ENCODE results near the gene GIN1.
"Not testable (repeated sequence)": the region's sequence is repeated elsewhere in the genome, so short reads cannot be mapped to it uniquely, and the experiment has no call there.

The GIN1 gene

GRCh38 chr5:103111468-103111867, 8.5 kb downstream of the GIN1 start:
- FAIRE-seq = no peak
- no peak for DNase-seq (ENCODE audit: insufficient read length, low spot score)

DNA sequence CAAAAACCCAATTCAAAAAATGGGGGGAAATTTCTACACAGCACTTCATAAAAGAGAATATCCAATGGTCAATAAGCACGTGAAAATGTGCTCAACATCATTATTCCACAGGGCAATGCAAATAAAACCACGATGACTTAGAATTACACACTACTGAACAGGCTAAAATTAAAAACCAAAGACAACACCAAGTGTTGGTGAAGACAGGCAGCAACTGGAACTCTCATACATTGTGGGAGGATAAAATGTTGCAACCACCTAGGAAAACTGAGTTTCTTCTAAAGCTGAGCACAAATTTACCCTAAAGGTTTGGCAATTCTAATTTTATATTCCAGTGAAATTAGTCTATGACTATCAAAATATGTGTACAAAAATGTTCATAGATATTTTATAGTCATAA, 9.5 kb downstream of the GIN1 start:
- DNase-seq (ENCODE audit: insufficient read length, low spot score) (no peak), FAIRE-seq (no peak)

DNA sequence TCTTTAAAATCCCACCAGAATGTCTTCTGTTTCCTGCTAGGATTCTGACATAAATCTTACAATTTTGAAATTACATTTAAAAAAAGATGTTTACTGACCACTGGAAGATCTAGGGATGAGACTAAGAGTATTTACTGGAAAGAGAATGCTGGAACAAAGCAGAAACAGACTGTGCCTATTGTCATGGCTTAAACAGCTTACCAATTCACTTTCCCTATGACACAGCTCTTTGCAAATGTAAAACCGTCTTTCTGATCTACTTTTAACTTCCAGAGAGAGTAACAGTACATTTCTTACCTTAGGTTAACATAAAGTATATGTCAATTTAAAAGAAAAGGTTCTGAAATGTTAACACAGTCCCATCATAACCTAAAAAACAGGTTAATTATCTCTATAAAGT, 10.7 kb downstream of the GIN1 start:
- DNase-seq (ENCODE audit: insufficient read length, low spot score) = no peak
- FAIRE-seq = no peak

DNA sequence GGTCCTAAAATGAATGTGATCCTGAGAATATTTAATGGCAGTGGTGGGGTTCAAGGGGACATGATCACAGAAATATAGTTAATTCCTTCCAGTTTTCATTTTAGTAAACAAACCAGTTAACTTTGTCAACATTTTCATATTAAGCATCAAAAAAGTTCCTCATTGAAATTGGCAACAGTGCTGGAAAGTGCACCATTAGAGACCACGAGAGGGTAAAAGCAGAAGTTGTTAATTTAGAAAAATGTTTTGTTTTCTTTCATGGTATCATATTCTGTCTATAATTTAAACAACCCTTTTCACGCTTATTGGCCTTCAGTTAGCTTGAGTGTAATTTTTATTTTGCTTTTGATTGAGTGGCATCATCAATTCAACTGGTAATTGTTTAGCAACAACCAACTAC, 11.9 kb downstream of the GIN1 start:
- FAIRE-seq (no peak), DNase-seq (ENCODE audit: insufficient read length, low spot score) (no peak)

DNA sequence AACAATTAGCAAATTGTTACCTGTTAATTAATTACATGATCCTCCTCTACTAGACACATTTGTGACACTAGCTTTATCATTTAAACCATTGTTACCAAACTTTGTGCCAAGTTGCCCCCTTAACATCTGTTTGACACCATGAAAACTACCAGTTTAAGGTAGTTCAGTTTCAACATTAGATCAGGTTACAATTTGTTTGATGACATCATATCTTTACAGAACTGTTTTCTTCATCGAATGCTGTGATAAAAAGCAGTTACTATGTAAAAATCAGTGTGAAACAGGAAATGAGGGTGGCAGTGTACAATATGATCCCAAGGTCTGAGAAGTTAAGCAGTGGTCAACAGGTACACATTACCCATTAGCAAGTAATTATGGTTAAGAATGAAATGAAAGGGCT, 17.7 kb downstream of the GIN1 start:
- FAIRE-seq (no peak), DNase-seq (ENCODE audit: insufficient read length, low spot score) (no peak)

DNA sequence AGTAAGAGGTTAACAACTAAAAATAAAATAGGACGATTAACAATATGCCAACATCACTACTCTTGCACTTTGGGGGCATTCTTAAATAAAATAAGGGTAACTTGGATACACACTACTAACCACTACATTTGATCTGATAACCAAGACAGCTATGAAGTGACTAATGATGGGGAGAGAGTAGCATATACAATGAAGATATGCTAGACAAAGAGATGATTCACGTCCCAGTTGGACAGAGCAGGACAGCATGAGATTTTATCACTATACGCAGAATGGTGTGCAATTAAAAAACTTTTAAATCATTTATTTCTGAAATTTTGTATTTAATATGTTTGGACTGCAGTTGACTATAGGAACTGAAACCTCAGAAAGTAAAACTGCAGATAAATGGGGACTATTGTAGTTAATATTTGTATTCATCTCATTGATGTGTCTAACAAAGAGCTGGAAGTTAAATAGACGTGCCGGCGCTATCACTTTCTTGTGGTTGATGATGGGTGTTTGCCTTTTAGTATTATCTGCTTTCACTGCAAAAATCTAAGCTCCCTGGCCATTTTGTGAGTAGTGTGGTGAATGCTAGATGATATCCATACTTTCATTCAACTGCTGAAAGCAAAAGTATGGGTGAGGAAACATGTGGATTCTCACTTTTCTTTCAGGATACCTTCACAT, 18.7 kb downstream of the GIN1 start:
- FAIRE-seq (no peak), DNase-seq (ENCODE audit: insufficient read length, low spot score) (no peak)

DNA sequence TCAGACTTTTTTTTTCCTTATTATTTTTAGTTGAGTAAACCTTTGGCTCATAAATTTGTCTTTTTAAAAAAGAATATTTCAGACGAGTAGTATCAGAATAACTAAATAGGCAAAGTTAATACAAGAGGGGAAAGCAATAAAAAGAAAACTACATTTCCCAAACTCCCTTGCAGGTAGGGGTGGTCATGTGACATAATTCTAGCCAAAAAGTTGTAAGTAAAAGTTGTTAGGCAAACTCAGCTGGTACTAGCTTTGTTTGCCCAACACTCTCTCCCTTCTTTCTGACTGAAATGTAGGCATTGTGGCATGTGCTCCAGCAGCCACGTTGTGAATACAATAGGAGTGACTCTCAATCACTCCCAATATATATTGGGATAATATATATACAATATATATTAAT, 20.9 kb downstream of the GIN1 start:
- no peak for DNase-seq (ENCODE audit: insufficient read length, low spot score)
- FAIRE-seq = no peak

DNA sequence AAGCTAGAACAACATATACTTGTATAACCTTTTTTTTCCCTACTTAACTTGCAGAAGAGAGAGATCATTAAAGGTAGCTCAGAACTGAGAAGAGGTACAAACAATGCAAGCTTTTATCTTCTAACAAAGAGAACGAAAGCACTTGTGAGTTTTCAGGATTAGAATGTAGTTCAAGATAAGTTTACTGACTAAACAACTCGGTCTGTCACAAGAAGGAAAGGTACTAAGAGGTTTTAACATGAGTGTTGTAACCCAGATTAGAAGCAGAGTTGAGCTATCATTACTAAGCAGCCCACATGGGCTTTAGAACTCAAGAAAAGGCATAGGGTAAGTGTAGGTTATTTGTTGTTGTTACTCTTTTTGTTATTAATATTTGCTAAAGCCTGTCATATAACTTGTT, 25.2 kb downstream of the GIN1 start:
- DNase-seq (ENCODE audit: insufficient read length, low spot score) = no peak
- no peak for FAIRE-seq

GRCh38 chr5:103093727-103094126, 26.2 kb downstream of the GIN1 start:
- FAIRE-seq (no peak), DNase-seq (ENCODE audit: insufficient read length, low spot score) (no peak)

GRCh38 chr5:103092676-103093075, 27.3 kb downstream of the GIN1 start:
- DNase-seq (ENCODE audit: insufficient read length, low spot score) = no peak
- FAIRE-seq = no peak

DNA sequence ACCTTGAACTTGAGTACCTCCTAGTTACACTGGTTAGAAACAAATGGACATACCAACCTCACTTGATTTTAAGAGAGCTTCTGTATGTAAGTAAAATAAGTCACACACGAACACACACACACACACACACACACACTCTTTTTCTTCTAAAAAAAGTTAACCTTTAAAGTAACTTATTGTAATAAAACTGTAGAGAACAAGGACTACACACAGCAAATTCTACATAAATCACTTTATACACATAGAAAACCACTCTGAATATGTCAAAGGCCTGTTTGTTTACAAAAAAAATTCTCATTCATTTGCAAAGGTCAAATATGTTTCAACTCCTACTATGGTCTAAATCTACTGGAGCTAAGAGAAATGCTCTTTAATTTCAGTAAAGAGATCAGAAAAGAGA, 29.1 kb downstream of the GIN1 start:
- no peak for FAIRE-seq

GRCh38 chr5:103089272-103089671, 30.7 kb downstream of the GIN1 start:
- no peak for FAIRE-seq

More for the DNA sequence above, 29.1 kb downstream of the GIN1 start:
- no peak for DNase-seq (ENCODE audit: insufficient read length, low spot score)

GRCh38 chr5:103086547-103086946, 33.4 kb downstream of the GIN1 start:
- no peak for FAIRE-seq
- DNase-seq (ENCODE audit: insufficient read length, low spot score) = no peak

More at GRCh38 chr5:103089272-103089671, 30.7 kb downstream of the GIN1 start:
- no peak for DNase-seq (ENCODE audit: insufficient read length, low spot score)

DNA sequence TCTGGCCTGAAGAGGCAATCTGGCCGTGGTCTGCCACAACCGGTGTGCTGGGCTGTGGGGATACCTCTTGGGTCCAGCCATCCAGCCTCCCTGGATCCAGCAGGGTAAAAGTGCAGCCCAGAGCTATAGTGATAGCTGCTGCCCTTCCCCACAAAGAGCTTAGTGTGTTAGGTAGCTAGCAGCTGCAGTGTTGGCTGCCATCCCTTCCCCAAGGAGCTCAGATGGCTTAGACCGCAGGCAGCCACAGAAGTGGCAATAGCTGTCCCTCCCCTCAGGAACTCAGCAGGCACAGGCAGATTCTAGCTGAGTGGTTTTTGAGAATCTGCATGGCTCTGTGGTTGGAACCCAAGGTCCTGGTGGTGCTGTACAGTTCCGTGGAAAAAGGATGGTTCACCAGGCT, 40.1 kb downstream of the GIN1 start:
- FAIRE-seq (no peak), DNase-seq (ENCODE audit: insufficient read length, low spot score) (no peak)

GRCh38 chr5:103075442-103075841, 44.5 kb downstream of the GIN1 start:
- FAIRE-seq (no peak), DNase-seq (ENCODE audit: insufficient read length, low spot score) (no peak)

DNA sequence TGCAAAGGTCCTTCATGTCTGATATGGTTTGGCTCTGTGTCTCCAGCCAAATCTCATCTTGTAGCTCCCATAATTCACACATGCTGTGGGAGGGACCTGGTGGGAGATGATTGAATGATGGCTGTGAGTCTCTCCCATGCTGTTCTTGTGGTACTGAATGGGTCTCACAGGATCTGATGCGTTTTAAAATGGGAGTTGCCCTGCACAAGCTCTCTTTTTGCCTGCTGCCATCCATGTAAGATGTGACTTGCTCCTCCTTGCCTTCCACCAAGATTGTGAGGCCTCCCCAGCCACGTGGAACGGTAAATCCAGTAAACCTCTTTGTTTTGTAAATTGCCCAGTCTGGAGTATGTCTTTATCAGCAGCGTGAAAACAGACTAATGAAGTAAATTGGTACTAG, 46.4 kb downstream of the GIN1 start:
- not testable (repeated sequence) for DNase-seq (ENCODE audit: insufficient read length, low spot score); FAIRE-seq

DNA sequence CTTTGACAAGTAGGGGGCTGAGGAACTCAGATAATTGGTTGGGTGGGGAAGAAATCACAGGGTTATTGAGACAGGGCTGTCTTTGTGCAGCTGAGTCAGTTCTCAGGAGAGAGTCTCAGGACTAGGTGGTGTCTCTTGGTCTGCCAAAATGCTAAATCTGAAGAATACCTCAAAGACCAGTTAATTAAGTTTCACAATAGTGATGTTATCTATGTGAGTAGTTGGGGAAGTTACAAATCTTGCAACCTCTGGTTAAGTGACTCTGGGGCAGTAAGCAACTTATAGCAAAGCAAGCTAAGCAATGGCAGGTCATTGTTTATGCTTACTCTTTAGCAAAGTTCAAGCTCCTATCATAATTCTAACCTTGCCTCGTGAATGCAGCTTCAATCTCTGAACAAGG, 53.6 kb downstream of the GIN1 start:
- FAIRE-seq = no peak

DNA sequence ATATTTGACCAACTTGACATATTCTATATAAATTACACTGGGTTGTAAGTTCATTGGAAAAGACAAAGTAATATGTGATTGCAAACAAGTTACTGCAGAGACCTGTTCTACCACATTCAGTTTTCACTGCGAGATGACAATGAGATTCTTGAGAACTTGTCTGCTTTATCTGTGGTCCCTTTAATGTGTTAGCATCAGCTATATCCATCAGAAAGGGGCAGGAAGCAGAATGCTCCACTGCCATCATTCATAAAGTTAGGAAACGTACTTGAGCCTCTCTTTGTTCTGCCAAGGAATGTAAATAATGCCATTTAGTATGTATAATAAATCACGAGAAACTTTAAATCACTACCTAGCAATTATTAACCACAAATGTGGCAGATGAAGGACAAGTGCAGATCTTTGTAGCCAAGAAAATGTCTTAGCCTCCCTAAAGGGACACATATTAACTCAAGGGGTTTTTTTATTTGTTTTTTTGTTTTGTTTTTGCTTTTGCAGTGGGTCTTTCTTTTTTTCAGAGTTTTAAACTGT, 59.4 kb downstream of the GIN1 start:
- DNase-seq (ENCODE audit: insufficient read length, low spot score) (no peak), FAIRE-seq (no peak)

More for the DNA sequence above, 53.6 kb downstream of the GIN1 start:
- DNase-seq (ENCODE audit: insufficient read length, low spot score) = no peak

GRCh38 chr5:103059525-103059924, 60.4 kb downstream of the GIN1 start:
- DNase-seq (ENCODE audit: insufficient read length, low spot score) (no peak), FAIRE-seq (no peak)

GRCh38 chr5:103057208-103058130, 62.5 kb downstream of the GIN1 start:
- DNase-seq (ENCODE audit: insufficient read length, low spot score) = no peak

GRCh38 chr5:103046706-103047105, 73.2 kb downstream of the GIN1 start:
- DNase-seq (ENCODE audit: insufficient read length, low spot score); FAIRE-seq: not testable (repeated sequence)

More at GRCh38 chr5:103057208-103058130, 62.5 kb downstream of the GIN1 start:
- no peak for FAIRE-seq

All from HTR-8/SVneo (cell line).